ENCODE results near the gene DUOX1.

DUOX1 gene

GRCh38 chr15:45091161-45091560 is 38.6 kb upstream of the DUOX1 start:
- no peak for TF ChIP-seq CTCF (IDR thresholded peaks at IDR 0.05; ENCODE audit: low read depth, low read length)
- H3K4me3 ChIP-seq (ENCODE audit: low read depth, low read length): peak overlapping the region; percentile 22

GRCh38 chr15:45091576-45091975 is 38.2 kb upstream of the DUOX1 start:
- no peak overlapping the region for H3K4me3 ChIP-seq (ENCODE audit: low read depth, low read length)
- TF ChIP-seq CTCF (IDR thresholded peaks at IDR 0.05; ENCODE audit: low read depth, low read length): no peak

GRCh38 chr15:45093013-45093412 is 36.8 kb upstream of the DUOX1 start:
- no peak for TF ChIP-seq CTCF (IDR thresholded peaks at IDR 0.05; ENCODE audit: low read depth, low read length)
- H3K4me3 ChIP-seq (ENCODE audit: low read depth, low read length): no peak overlapping the region

- no peak overlapping the region for H3K4me3 ChIP-seq (ENCODE audit: low read depth, low read length)
- TF ChIP-seq CTCF (IDR thresholded peaks at IDR 0.05; ENCODE audit: low read depth, low read length): no peak
These were observed 36.0 kb upstream of the DUOX1 start for GRCh38 chr15:45093622-45094357.

GRCh38 chr15:45094358-45094730 is 35.5 kb upstream of the DUOX1 start:
- no peak overlapping the region for H3K4me3 ChIP-seq (ENCODE audit: low read depth, low read length)
- TF ChIP-seq CTCF (IDR thresholded peaks at IDR 0.05; ENCODE audit: low read depth, low read length): no peak

- TF ChIP-seq CTCF (IDR thresholded peaks at IDR 0.05; ENCODE audit: low read depth, low read length): no peak
- H3K4me3 ChIP-seq (ENCODE audit: low read depth, low read length): no peak overlapping the region
These were observed 34.1 kb upstream of the DUOX1 start for GRCh38 chr15:45095661-45096060.

GRCh38 chr15:45097466-45097865 is 32.3 kb upstream of the DUOX1 start:
- no peak overlapping the region for H3K4me3 ChIP-seq (ENCODE audit: low read depth, low read length)
- TF ChIP-seq CTCF (IDR thresholded peaks at IDR 0.05; ENCODE audit: low read depth, low read length): no peak

Data from WI38 (cell line).